ENCODE measurements around the gene HPS5.
"Not testable (repeated sequence)": the region's sequence is repeated elsewhere in the genome, so short reads cannot be mapped to it uniquely, and the experiment has no call there.

The HPS5 gene

DNA sequence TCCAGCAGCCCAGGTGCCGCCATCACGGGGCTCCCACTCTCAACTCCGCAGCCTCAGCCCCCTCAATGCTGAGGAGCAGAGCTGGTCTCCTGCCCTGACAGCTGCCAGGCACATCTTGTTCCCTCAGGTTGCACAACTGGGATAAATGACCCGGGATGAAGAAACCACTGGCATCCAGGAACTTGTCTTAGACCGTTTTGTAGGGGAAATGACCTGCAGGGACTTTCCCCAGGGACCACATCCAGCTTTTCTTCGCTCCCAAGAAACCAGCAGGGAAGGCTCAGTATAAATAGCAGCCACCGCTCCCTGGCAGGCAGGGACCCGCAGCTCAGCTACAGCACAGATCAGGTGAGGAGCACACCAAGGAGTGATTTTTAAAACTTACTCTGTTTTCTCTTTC, 56.0 kb downstream of the HPS5 start, which contains the start of gene SAA1:
TSS of gene SAA1 (plus strand) at position 316 of the 400 bp plus-strand sequence. CDS start 624 bp downstream, outside the sequence.
- peak; percentile 32 for DNase-seq (ENCODE audit: low read depth)
- H3K4me3 ChIP-seq (ENCODE audit: control insufficient read depth, low read depth, low read length): no peak within 1 kb of the TSS
- TF ChIP-seq, protein P1, sequence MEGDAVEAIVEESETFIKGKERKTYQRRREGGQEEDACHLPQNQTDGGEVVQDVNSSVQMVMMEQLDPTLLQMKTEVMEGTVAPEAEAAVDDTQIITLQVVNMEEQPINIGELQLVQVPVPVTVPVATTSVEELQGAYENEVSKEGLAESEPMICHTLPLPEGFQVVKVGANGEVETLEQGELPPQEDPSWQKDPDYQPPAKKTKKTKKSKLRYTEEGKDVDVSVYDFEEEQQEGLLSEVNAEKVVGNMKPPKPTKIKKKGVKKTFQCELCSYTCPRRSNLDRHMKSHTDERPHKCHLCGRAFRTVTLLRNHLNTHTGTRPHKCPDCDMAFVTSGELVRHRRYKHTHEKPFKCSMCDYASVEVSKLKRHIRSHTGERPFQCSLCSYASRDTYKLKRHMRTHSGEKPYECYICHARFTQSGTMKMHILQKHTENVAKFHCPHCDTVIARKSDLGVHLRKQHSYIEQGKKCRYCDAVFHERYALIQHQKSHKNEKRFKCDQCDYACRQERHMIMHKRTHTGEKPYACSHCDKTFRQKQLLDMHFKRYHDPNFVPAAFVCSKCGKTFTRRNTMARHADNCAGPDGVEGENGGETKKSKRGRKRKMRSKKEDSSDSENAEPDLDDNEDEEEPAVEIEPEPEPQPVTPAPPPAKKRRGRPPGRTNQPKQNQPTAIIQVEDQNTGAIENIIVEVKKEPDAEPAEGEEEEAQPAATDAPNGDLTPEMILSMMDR (conservative IDR thresholded peaks at IDR 0.05; ENCODE audit: control insufficient read depth, insufficient read depth, low read depth, low read length): no peak

DNA sequence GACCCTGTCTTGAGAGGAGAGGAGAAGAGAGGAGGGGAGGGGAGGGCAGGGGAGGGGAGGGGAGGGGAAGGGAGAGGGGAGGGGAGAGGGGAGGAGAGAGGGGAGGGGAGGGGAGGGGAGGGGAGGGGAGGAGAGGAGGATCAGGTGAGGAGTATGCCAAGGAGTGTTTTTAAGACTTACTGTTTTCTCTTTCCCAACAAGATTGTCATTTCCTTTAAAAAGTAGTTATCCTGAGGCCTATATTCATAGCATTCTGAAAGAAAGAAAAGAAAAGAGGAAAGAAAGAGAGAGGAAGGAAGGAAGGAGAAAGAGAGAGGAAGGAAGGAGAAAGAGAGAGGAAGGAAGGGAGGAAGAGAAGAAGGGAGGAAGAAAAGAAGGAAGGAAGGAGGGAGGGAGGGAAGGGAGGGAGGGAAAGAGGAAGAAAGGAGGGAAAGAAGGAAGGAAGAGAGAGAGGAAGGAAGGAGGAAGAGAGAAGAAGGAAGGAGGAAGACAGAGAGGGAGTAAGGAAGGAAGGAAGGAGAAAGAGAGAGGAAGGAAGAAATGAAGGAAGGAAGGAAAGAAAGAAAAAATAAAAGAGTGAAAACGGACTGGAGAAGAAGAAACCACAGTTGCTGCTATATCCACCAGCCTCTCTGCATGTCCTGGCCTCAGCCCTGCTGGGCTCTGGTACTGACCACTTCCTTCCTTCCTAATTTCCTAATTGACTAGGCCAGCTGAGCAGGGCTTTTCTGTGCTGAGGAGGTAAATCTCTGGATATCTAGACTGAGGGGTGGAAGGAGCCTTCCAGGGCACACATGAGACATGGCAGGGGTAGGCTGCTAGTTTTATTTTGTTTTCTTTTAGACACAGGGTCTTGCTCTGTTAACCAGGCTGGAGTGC, 57.0 kb downstream of the HPS5 start:
- no peak for DNase-seq (ENCODE audit: low read depth)
- H3K4me3 ChIP-seq (ENCODE audit: control insufficient read depth, low read depth, low read length): no peak overlapping the region
- TF ChIP-seq, protein P1 (conservative IDR thresholded peaks at IDR 0.05; ENCODE audit: control insufficient read depth, insufficient read depth, low read depth, low read length): no peak

DNA sequence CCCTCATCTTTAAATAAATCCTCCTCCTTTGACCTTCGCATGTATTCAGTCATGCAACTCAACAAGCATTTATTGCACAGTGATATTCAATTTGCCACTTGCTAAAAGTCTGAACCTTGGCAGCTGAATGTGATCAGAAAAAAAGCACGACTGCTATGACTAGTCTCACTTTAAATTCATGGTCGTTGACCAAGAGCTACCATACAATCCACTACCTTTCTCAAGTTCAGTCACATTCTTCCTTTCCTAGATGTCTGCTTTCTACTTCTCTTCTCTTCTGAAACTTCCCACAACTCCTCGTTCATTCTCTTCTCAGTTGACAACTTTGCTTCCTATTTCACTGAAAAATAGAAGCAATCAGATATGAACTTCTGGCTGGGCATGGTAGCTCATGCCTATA, 57.9 kb downstream of the HPS5 start:
- H3K4me3 ChIP-seq (ENCODE audit: control insufficient read depth, low read depth, low read length): no peak overlapping the region
- DNase-seq (ENCODE audit: low read depth): no peak
- TF ChIP-seq, protein P1 (conservative IDR thresholded peaks at IDR 0.05; ENCODE audit: control insufficient read depth, insufficient read depth, low read depth, low read length): no peak

DNA sequence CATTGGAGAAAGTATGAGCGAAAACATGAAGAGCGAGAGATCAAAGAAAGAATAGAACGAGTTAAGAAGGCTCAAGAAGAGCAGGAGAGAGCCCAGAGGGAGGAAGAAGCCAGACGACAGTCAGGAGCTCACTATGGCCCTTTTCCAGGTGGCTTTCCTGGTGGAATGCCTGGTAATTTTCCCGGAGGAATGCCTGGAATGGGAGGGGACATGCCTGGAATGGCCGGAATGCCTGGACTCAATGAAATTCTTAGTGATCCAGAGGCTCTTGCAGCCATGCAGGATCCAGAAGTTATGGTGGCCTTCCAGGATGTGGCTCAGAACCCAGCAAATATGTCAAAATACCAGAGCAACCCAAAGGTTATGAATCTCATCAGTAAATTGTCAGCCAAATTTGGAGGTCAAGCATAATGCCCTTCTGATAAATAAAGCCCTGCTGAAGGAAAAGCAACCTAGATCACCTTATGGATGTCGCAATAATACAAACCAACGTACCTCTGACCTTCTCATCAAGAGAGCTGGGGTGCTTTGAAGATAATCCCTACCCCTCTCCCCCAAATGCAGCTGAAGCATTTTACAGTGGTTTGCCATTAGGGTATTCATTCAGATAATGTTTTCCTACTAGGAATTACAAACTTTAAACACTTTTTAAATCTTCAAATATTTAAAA, 59.1 kb downstream of the HPS5 start:
- H3K4me3 ChIP-seq (ENCODE audit: control insufficient read depth, low read depth, low read length); DNase-seq (ENCODE audit: low read depth): not testable (repeated sequence)

DNA sequence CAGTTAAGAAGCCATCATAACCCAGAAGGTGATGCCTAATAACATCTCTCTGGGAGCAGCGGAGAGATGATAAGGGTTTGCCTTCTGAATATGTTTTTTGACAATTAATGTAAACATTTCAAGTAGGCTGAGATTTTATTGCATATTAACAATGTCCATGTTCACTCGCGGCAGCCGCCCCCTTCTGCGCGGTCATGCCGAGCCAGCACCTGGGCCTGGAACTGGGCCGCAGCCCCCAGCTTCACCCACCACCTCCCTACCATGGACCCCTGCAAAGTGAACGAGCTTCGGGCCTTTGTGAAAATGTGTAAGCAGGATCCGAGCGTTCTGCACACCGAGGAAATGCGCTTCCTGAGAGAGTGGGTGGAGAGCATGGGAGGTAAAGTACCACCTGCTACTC, 60.2 kb downstream of the HPS5 start:
- DNase-seq (ENCODE audit: low read depth): no peak
- H3K4me3 ChIP-seq (ENCODE audit: control insufficient read depth, low read depth, low read length): no peak overlapping the region
- TF ChIP-seq, protein P1 (conservative IDR thresholded peaks at IDR 0.05; ENCODE audit: control insufficient read depth, insufficient read depth, low read depth, low read length): no peak

DNA sequence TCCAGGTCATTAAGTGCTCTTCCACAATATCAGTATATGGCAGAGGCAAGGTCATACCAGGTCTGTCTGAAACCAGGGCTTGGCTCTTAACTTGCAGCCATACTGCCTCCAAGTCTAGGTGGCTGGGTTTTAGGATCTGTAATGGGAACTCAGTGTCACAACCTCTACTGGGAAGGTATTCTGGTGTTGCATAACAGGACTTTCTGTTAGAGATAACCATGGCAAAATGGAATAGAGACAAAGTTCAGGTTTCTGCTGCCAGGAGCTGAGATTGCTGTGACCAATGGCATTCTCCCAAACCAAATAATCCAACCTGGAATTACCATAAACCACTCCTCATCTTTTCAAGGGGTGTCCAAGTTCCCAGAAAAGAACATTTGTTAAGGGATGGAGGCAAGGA, 62.7 kb downstream of the HPS5 start:
- no peak for DNase-seq (ENCODE audit: low read depth)
- TF ChIP-seq, protein P1 (conservative IDR thresholded peaks at IDR 0.05; ENCODE audit: control insufficient read depth, insufficient read depth, low read depth, low read length): no peak

DNA sequence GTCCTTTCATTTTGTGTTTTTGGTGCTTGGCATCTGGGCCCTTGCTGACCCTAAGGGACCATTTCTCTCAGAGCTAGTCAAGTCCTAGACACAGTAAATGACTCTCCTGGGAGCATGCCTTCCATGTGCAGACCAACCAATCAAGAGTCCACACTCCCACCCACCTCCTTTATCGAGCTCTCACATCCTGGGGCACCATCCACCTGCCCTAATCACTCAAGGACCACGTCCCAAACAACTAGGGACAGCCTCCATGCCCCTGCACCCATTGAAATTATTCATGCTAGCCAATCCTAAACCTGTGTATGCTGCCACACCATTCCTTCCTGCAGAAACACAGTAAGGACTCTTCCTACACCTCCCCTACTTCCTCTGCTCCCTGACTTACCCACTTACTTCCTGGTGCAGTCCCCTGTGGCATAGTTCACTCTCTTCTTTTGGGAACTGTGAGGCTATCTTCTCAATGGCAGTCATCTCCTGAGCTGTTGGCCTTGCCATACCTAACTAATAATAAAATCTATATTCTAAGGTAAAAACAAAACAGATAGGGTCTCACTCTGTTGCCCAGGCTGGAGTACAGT, 67.1 kb downstream of the HPS5 start:
- TF ChIP-seq, protein P1 (conservative IDR thresholded peaks at IDR 0.05; ENCODE audit: control insufficient read depth, insufficient read depth, low read depth, low read length): no peak
- no peak for DNase-seq (ENCODE audit: low read depth)
- H3K4me3 ChIP-seq (ENCODE audit: control insufficient read depth, low read depth, low read length): no peak overlapping the region

More for the DNA sequence above, 62.7 kb downstream of the HPS5 start:
- H3K4me3 ChIP-seq (ENCODE audit: control insufficient read depth, low read depth, low read length): no peak overlapping the region

Measured in fibroblast of mammary gland (primary cell).